HEK293 (cell line): ENCODE measurements around the gene PHACTR3.

Experiments used
- HOXA7 ChIP-seq: sonication (generic); formaldehyde crosslinking; IDR thresholded peaks from 2 replicates; pipeline ENCODE4 v1.8.1; 2022; ENCODE audit warnings: missing genetic modification reagents, borderline replicate concordance
- ZFP37 ChIP-seq: fragments of 450-650 bp; formaldehyde crosslinking; IDR thresholded peaks from 2 replicates; pipeline ENCODE4 v1.5.1; 2016; ENCODE audit warnings: missing biosample characterization, missing genetic modification characterization
- ZNF600 ChIP-seq: fragments of 450-650 bp; formaldehyde crosslinking; IDR thresholded peaks from 2 replicates; pipeline ENCODE4 v1.5.1; 2016; ENCODE audit warnings: missing biosample characterization, missing genetic modification characterization
- ZNF704 ChIP-seq: fragments of 450-650 bp; formaldehyde crosslinking; IDR thresholded peaks from 2 replicates; pipeline ENCODE4 v1.5.1; 2016; ENCODE audit warnings: missing biosample characterization, missing genetic modification characterization
- TF ChIP-seq, protein P1 (sequence below): fragments of 450-650 bp; formaldehyde crosslinking; IDR thresholded peaks from 2 replicates; pipeline ENCODE4 v1.5.1; 2016; ENCODE audit warnings: missing biosample characterization, missing genetic modification characterization
- TF ChIP-seq, protein P2 (sequence below): fragments of 450-650 bp; formaldehyde crosslinking; conservative IDR thresholded peaks from 2 replicates; pipeline ENCODE4 v1.5.1; 2016; ENCODE audit warnings: low read depth, missing biosample characterization, missing genetic modification characterization

- TF ChIP-seq, protein P1, sequence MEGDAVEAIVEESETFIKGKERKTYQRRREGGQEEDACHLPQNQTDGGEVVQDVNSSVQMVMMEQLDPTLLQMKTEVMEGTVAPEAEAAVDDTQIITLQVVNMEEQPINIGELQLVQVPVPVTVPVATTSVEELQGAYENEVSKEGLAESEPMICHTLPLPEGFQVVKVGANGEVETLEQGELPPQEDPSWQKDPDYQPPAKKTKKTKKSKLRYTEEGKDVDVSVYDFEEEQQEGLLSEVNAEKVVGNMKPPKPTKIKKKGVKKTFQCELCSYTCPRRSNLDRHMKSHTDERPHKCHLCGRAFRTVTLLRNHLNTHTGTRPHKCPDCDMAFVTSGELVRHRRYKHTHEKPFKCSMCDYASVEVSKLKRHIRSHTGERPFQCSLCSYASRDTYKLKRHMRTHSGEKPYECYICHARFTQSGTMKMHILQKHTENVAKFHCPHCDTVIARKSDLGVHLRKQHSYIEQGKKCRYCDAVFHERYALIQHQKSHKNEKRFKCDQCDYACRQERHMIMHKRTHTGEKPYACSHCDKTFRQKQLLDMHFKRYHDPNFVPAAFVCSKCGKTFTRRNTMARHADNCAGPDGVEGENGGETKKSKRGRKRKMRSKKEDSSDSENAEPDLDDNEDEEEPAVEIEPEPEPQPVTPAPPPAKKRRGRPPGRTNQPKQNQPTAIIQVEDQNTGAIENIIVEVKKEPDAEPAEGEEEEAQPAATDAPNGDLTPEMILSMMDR (tag by site-specific recombination): no peak
- TF ChIP-seq ZNF704 (tag by site-specific recombination) (no peak), ZNF600 (tag by site-specific recombination) (no peak), ZFP37 (no peak), HOXA7 (CRISPR knock-in tag) (no peak)
- TF ChIP-seq, protein P2, sequence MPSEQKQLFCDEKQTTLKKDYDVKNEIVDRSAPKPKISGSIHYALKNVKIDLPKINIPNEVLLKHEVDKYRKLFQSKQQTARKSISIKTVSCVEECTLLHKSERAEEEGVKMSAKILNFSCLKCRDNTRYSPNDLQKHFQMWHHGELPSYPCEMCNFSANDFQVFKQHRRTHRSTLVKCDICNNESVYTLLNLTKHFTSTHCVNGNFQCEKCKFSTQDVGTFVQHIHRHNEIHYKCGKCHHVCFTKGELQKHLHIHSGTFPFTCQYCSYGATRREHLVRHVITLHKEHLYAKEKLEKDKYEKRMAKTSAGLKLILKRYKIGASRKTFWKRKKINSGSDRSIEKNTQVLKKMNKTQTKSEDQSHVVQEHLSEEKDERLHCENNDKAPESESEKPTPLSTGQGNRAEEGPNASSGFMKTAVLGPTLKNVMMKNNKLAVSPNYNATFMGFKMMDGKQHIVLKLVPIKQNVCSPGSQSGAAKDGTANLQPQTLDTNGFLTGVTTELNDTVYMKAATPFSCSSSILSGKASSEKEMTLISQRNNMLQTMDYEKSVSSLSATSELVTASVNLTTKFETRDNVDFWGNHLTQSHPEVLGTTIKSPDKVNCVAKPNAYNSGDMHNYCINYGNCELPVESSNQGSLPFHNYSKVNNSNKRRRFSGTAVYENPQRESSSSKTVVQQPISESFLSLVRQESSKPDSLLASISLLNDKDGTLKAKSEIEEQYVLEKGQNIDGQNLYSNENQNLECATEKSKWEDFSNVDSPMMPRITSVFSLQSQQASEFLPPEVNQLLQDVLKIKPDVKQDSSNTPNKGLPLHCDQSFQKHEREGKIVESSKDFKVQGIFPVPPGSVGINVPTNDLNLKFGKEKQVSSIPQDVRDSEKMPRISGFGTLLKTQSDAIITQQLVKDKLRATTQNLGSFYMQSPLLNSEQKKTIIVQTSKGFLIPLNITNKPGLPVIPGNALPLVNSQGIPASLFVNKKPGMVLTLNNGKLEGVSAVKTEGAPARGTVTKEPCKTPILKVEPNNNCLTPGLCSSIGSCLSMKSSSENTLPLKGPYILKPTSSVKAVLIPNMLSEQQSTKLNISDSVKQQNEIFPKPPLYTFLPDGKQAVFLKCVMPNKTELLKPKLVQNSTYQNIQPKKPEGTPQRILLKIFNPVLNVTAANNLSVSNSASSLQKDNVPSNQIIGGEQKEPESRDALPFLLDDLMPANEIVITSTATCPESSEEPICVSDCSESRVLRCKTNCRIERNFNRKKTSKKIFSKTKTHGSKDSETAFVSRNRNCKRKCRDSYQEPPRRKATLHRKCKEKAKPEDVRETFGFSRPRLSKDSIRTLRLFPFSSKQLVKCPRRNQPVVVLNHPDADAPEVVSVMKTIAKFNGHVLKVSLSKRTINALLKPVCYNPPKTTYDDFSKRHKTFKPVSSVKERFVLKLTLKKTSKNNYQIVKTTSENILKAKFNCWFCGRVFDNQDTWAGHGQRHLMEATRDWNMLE (tag by site-specific recombination): no peak
Observed at GRCh38 chr20:59784791-59785668, 180.7 kb downstream of the PHACTR3 start.
